H1 (cell line): ENCODE data around the gene RFC3. TPM values are rescaled to one million over a fixed set of nuclear protein-coding genes. Genes with fewer than 3 reads are reported as not detected.

Experiments used
- CTCF ChIA-PET: fragments of 300-600 bp; sonication (Branson Sonifier 250); formaldehyde crosslinking; loops from one replicate; lab custom pipeline; 2021; ENCODE audit not compliant: partially characterized antibody; lab: Charles Lee
- POLR2A ChIA-PET: fragments of 300-600 bp; sonication (Branson Sonifier 250); formaldehyde crosslinking; loops from one replicate; lab custom pipeline; 2021; ENCODE audit warnings: inconsistent platforms; ENCODE audit not compliant: partially characterized antibody; lab: Charles Lee
- DNase-seq, 2 experiments: peaks; one replicate each; pipeline versions ENCODE4 v3.0.0 to v3.0.0-alpha.2; 2010 to 2022; ENCODE audit warnings: low spot score in 2 of 2, low read depth in 1 of 2, mixed read lengths in 1 of 2
- FAIRE-seq: peaks from 2 replicates; lab custom pipeline; 2011; peaks lifted over from hg19 to GRCh38; lab: Jason Lieb, UNC
- H2AFZ ChIP-seq: 2 replicates; pipeline ENCODE4 v1.8.1; 2012; ENCODE audit warnings: low read length, inconsistent platforms
- H2AK5ac ChIP-seq: 2 replicates; pipeline ENCODE4 v1.6.1; 2013; ENCODE audit warnings: low read depth, low read length
- H2BK120ac ChIP-seq: replicated peaks from 2 replicates; pipeline ENCODE3; 2013; ENCODE audit warnings: low read depth, low read length, inconsistent platforms
- H2BK12ac ChIP-seq: 2 replicates; pipeline ENCODE4 v1.6.1; 2013; ENCODE audit warnings: low read depth, low read length
- H2BK15ac ChIP-seq: 2 replicates; pipeline ENCODE4 v1.6.1; 2013; ENCODE audit warnings: low read length
- H2BK20ac ChIP-seq: 2 replicates; pipeline ENCODE4 v1.6.1; 2013; ENCODE audit warnings: low read length
- H2BK5ac ChIP-seq: 2 replicates; pipeline ENCODE4 v1.6.1; 2013; ENCODE audit warnings: low read depth, low read length
- H3K14ac ChIP-seq: 2 replicates; pipeline ENCODE4 v1.6.1; 2013; ENCODE audit warnings: inconsistent platforms; ENCODE audit not compliant: insufficient read length
- H3K18ac ChIP-seq: 2 replicates; pipeline ENCODE4 v1.6.1; 2013; ENCODE audit warnings: low read length; ENCODE audit errors: extremely low read depth
- H3K23ac ChIP-seq: 2 replicates; pipeline ENCODE4 v1.6.1; 2013; ENCODE audit warnings: inconsistent platforms; ENCODE audit not compliant: insufficient read length
- H3K23me2 ChIP-seq: 2 replicates; pipeline ENCODE4 v1.6.1; 2013; ENCODE audit warnings: low read depth, low read length
- H3K27ac ChIP-seq: 2 replicates; pipeline ENCODE4 v1.6.1; 2011; ENCODE audit warnings: low read depth, low read length, inconsistent platforms
- H3K27me3 ChIP-seq, 4 experiments: replicated peaks in 1 of 4; 1 replicate in 1 of 4; 2 replicates in 3 of 4; pipeline versions ENCODE4 v1.6.1 to v1.8.1; 2011 to 2013; ENCODE audit warnings: low read length in 3 of 4, mild to moderate bottlenecking in 3 of 4, inconsistent platforms in 2 of 4, mixed read lengths in 2 of 4, moderate library complexity in 1 of 4; ENCODE audit not compliant: control insufficient read depth in 3 of 4, insufficient read depth in 3 of 4; ENCODE audit errors: extremely low read depth in 1 of 4
- H3K36me3 ChIP-seq, 4 experiments: 2 replicates each; pipeline versions ENCODE4 v1.6.1 to v1.8.1; 2011 to 2013; ENCODE audit warnings: mild to moderate bottlenecking in 4 of 4, low read length in 3 of 4, moderate library complexity in 2 of 4, control low read depth in 1 of 4, inconsistent platforms in 1 of 4; ENCODE audit not compliant: insufficient read depth in 4 of 4, control insufficient read depth in 2 of 4
- H3K4ac ChIP-seq: replicated peaks from 2 replicates; pipeline ENCODE3; 2013; ENCODE audit warnings: low read length, low read depth, mixed read lengths, inconsistent platforms; ENCODE audit not compliant: insufficient read length
- H3K4me1 ChIP-seq, 4 experiments: replicated peaks in 1 of 4; 1 replicate in 1 of 4; 2 replicates in 3 of 4; pipeline versions ENCODE4 v1.6.1 to v1.8.1; 2011 to 2013; ENCODE audit warnings: low read length in 3 of 4, inconsistent platforms in 2 of 4, mixed read lengths in 1 of 4; ENCODE audit not compliant: insufficient read depth in 4 of 4, control insufficient read depth in 3 of 4
- H3K4me2 ChIP-seq, 2 experiments: 2 replicates each; pipeline versions ENCODE4 v1.6.1 to v1.8.1; 2011 to 2013; ENCODE audit warnings: low read depth in 2 of 2, low read length in 2 of 2, control low read depth in 1 of 2, inconsistent platforms in 1 of 2, mild to moderate bottlenecking in 1 of 2; ENCODE audit not compliant: insufficient read depth in 1 of 2
- H3K4me3 ChIP-seq, 4 experiments: fragments of 200-600, 300-600 bp in 1 of 4; sonication (generic), shearing (Covaris generic), sonication (Bioruptor Twin) in 1 of 4; 2 replicates each; pipeline versions ENCODE4 v1.5.1 to v1.8.1; 2011 to 2016; ENCODE audit warnings: low read length in 4 of 4, low read depth in 3 of 4, control low read depth in 2 of 4, inconsistent platforms in 2 of 4, mild to moderate bottlenecking in 2 of 4, mixed read lengths in 1 of 4, moderate library complexity in 1 of 4; ENCODE audit not compliant: insufficient read depth in 2 of 4; ENCODE audit errors: extremely low read depth in 1 of 4
- H3K56ac ChIP-seq: replicated peaks from 2 replicates; pipeline ENCODE3; 2013; ENCODE audit warnings: low read depth, mild to moderate bottlenecking, mixed read lengths, low read length, inconsistent platforms; ENCODE audit not compliant: insufficient read length
- H3K79me1 ChIP-seq: 2 replicates; pipeline ENCODE4 v1.6.1; 2013; ENCODE audit warnings: low read depth, low read length, control low read depth
- H3K79me2 ChIP-seq, 2 experiments: 2 replicates each; pipeline versions ENCODE4 v1.6.1 to v1.8.1; 2012 to 2013; ENCODE audit warnings: low read length in 2 of 2, mild to moderate bottlenecking in 2 of 2, inconsistent platforms in 1 of 2; ENCODE audit not compliant: insufficient read depth in 2 of 2, control insufficient read depth in 1 of 2
- H3K9ac ChIP-seq, 4 experiments: replicated peaks in 1 of 4; 1 replicate in 1 of 4; 2 replicates in 3 of 4; pipeline versions ENCODE4 v1.6.1 to v1.8.1; 2011 to 2013; ENCODE audit warnings: low read depth in 3 of 4, low read length in 3 of 4, control low read depth in 2 of 4, mild to moderate bottlenecking in 2 of 4, moderate library complexity in 2 of 4, inconsistent platforms in 1 of 4; ENCODE audit errors: extremely low read depth in 1 of 4
- H3K9me3 ChIP-seq, 2 experiments: 2 replicates each; pipeline versions ENCODE4 v1.6.1 to v1.8.1; 2012 to 2013; ENCODE audit warnings: mild to moderate bottlenecking in 2 of 2, moderate library complexity in 2 of 2, control low read depth in 1 of 2, inconsistent platforms in 1 of 2, low read depth in 1 of 2, low read length in 1 of 2, mixed read lengths in 1 of 2; ENCODE audit not compliant: insufficient read depth in 2 of 2
- H4K20me1 ChIP-seq, 2 experiments: replicated peaks in 1 of 2; 2 replicates each; pipeline versions ENCODE3 to v1.8.1; 2011 to 2013; ENCODE audit warnings: inconsistent platforms in 2 of 2, low read length in 2 of 2, mild to moderate bottlenecking in 1 of 2; ENCODE audit not compliant: insufficient read depth in 2 of 2, control insufficient read depth in 1 of 2
- H4K5ac ChIP-seq: 2 replicates; pipeline ENCODE4 v1.6.1; 2013; ENCODE audit warnings: low read length, low read depth, mixed read lengths, inconsistent platforms; ENCODE audit not compliant: insufficient read length
- H4K8ac ChIP-seq: 2 replicates; pipeline ENCODE4 v1.8.0; 2013; ENCODE audit warnings: mild to moderate bottlenecking, moderate library complexity, low read length, inconsistent platforms; ENCODE audit not compliant: insufficient read depth; ENCODE audit errors: extremely low read depth
- H4K91ac ChIP-seq: replicated peaks from 2 replicates; pipeline ENCODE3; 2013; ENCODE audit warnings: low read length, mixed read lengths, inconsistent platforms; ENCODE audit not compliant: insufficient read length
- ASH2L ChIP-seq: fragments of 200-600, 300-600 bp; sonication (generic); IDR thresholded peaks from one replicate; pipeline ENCODE4 v1.7.1; 2017; ENCODE audit warnings: low read length
- EGR1 ChIP-seq: IDR thresholded peaks from 2 replicates; pipeline ENCODE4 v1.6.1; 2011; ENCODE audit warnings: low read depth, low read length, borderline replicate concordance
- EP300 ChIP-seq, 2 experiments: IDR thresholded peaks; 1 replicate in 1 of 2; 2 replicates in 1 of 2; pipeline ENCODE4 v1.6.1; 2011 to 2012; ENCODE audit warnings: low read depth in 2 of 2, low read length in 2 of 2, mild to moderate bottlenecking in 2 of 2, borderline replicate concordance in 1 of 2, inconsistent platforms in 1 of 2, moderate library complexity in 1 of 2
- JUND ChIP-seq: IDR thresholded peaks from 2 replicates; pipeline ENCODE4 v1.6.1; 2011; ENCODE audit warnings: mild to moderate bottlenecking, improper control_type of control experiment, low read length
- POU5F1 ChIP-seq: IDR thresholded peaks from 2 replicates; pipeline ENCODE4 v1.6.1; 2011; ENCODE audit warnings: low read depth, mild to moderate bottlenecking, low read length, moderate library complexity
- SIN3A ChIP-seq, 2 experiments: IDR thresholded peaks in 1 of 2; conservative IDR thresholded peaks in 1 of 2; 2 replicates each; pipeline ENCODE4 v1.6.1; 2011 to 2012; ENCODE audit warnings: low read length in 2 of 2, improper control_type of control experiment in 1 of 2, low read depth in 1 of 2, mild to moderate bottlenecking in 1 of 2
- SP4 ChIP-seq: IDR thresholded peaks from 2 replicates; pipeline ENCODE4 v1.6.1; 2012; ENCODE audit warnings: low read length, inconsistent platforms
- WGBS, 2 experiments: shearing (Covaris generic) in 1 of 2; methylation state at CpG; one replicate each; pipeline versions ENCODE4 v1.1.6 to v1.1.7; 2013 to 2015; ENCODE audit warnings: low lambda C conversion rate in 2 of 2, mixed read lengths in 2 of 2, inconsistent platforms in 1 of 2, low coverage in 1 of 2, missing lambda C conversion rate in 1 of 2; ENCODE audit not compliant: insufficient replicate concordance in 2 of 2, insufficient coverage in 1 of 2, insufficient read length in 1 of 2; ENCODE audit errors: extremely low coverage in 1 of 2, missing lambda C conversion rate in 1 of 2; 5-methylcytosine and 5-hydroxymethylcytosine counted together
- polyA plus RNA-seq, 7 experiments: library from polyadenylated mRNA; depleted of rRNA in 3 of 7; stranded (reverse) in 5 of 7; unstranded in 2 of 7; fragments of >200 nt in 5 of 7; fragments of 200-250 nt in 2 of 7; gene quantifications; 1 replicate in 5 of 7; 2 replicates in 1 of 7; 4 replicates in 1 of 7; pipeline versions ENCODE4 v1.2.1 to v1.2.3, GENCODE V29; 2011 to 2013; ENCODE audit warnings: missing spikeins in 2 of 7, mixed read lengths in 2 of 7
- total RNA-seq: library from RNA; stranded (reverse); fragmentation: NEBNext Ultra II Directional; extraction: Animal tissue kit (Norgen Biotek cat#: 25700); gene quantifications from 2 replicates; pipeline ENCODE4 v1.2.1, GENCODE V29; 2021
- TF ChIP-seq, protein P1 (sequence below): IDR thresholded peaks from 2 replicates; pipeline ENCODE4 v1.6.1; 2011; ENCODE audit warnings: low read length, improper control_type of control experiment
- TF ChIP-seq, protein P2 (sequence below): IDR thresholded peaks from 2 replicates; pipeline ENCODE4 v1.6.1; 2012; ENCODE audit warnings: low read length, inconsistent platforms

The RFC3 gene
- total and polyA plus RNA-seq, 2 of the 8 experiments (the other 6 are each of a cell fraction or from before 2014, with no cell fraction given): 26.4 to 45.6 TPM

DNA sequence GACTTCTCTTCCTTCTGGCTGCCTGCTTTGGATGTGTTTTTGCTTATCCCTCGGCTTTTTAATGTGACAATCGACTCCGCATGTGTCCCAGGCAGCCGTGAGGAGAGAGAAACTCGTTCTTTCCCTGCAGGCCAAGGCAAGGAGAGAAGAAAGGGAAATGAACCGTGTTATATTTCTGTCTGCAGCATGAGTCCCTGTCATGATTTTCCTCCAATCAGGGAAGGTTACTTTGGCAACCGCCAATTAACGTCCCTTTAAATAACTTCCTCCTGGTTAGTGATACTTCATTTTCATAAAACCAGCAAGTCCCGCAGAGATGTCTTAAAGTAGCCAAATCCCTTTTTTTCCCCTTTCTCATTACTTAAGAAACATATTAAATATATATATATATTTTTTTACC, 42.6 kb downstream of the RFC3 start:
- H3K4ac ChIP-seq: no peak overlapping the region
- FAIRE-seq: no peak
- no peak overlapping the region for H3K27ac ChIP-seq
- ChIA-PET CTCF (no interaction called here), POLR2A (no interaction called here)
- H2BK15ac ChIP-seq: no peak overlapping the region
- H3K4me3 ChIP-seq: no peak overlapping the region
- H2BK20ac ChIP-seq: no peak overlapping the region
- H4K5ac ChIP-seq: no peak overlapping the region
- no peak overlapping the region for H2BK5ac ChIP-seq
- no peak overlapping the region for H3K14ac ChIP-seq
- H3K79me2 ChIP-seq: no peaks in the 10 kb centered on the region
- H2BK12ac ChIP-seq: no peak overlapping the region
- no peak overlapping the region for H4K91ac ChIP-seq
- no peak overlapping the region for H2BK120ac ChIP-seq
- no peak overlapping the region for H2AFZ ChIP-seq
- no peak overlapping the region for H4K8ac ChIP-seq
- no peaks in the 10 kb centered on the region for H4K20me1 ChIP-seq
- no peak for DNase-seq
- WGBS, 2 experiments: 91% methylated on average over 9 of the region's 9 CpGs; no CpG with 5 or more reads in 1 of the 2 experiments
- H2AK5ac ChIP-seq: no peak overlapping the region
- H3K4me1 ChIP-seq: no peaks in the 10 kb centered on the region
- H3K36me3 ChIP-seq: no peaks in the 10 kb centered on the region
- H3K4me2 ChIP-seq: no peak overlapping the region
- no peaks in the 10 kb centered on the region for H3K23me2 ChIP-seq
- H3K9me3 ChIP-seq: no peaks in the 10 kb centered on the region
- no peak overlapping the region for H3K9ac ChIP-seq
- H3K56ac ChIP-seq: no peak overlapping the region
- no peak overlapping the region for H3K18ac ChIP-seq
- no peak overlapping the region for H3K23ac ChIP-seq
- H3K27me3 ChIP-seq: no peaks in the 10 kb centered on the region
- no peaks in the 10 kb centered on the region; the same call in 1 of the 2 replicates for H3K79me1 ChIP-seq
- TF ChIP-seq JUND (no peak), SIN3A (conservative IDR thresholded peaks at IDR 0.05 in 1 of 2, IDR thresholded peaks at IDR 0.05 in 1 of 2; ENCODE audit: low read depth in 1 of 2, low read length in 2 of 2) (no peak), EGR1 (no peak), SP4 (no peak), POU5F1 (no peak), ASH2L (no peak), EP300 (IDR thresholded peaks at IDR 0.05; ENCODE audit: borderline replicate concordance in 1 of 2, low read depth in 2 of 2, low read length in 2 of 2) (no peak)
- TF ChIP-seq, protein P1, sequence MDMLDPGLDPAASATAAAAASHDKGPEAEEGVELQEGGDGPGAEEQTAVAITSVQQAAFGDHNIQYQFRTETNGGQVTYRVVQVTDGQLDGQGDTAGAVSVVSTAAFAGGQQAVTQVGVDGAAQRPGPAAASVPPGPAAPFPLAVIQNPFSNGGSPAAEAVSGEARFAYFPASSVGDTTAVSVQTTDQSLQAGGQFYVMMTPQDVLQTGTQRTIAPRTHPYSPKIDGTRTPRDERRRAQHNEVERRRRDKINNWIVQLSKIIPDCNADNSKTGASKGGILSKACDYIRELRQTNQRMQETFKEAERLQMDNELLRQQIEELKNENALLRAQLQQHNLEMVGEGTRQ: no peak
- TF ChIP-seq, protein P2, sequence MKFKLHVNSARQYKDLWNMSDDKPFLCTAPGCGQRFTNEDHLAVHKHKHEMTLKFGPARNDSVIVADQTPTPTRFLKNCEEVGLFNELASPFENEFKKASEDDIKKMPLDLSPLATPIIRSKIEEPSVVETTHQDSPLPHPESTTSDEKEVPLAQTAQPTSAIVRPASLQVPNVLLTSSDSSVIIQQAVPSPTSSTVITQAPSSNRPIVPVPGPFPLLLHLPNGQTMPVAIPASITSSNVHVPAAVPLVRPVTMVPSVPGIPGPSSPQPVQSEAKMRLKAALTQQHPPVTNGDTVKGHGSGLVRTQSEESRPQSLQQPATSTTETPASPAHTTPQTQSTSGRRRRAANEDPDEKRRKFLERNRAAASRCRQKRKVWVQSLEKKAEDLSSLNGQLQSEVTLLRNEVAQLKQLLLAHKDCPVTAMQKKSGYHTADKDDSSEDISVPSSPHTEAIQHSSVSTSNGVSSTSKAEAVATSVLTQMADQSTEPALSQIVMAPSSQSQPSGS: no peak
